ENCODE results near the gene CFAP20.

Gene CFAP20

DNA sequence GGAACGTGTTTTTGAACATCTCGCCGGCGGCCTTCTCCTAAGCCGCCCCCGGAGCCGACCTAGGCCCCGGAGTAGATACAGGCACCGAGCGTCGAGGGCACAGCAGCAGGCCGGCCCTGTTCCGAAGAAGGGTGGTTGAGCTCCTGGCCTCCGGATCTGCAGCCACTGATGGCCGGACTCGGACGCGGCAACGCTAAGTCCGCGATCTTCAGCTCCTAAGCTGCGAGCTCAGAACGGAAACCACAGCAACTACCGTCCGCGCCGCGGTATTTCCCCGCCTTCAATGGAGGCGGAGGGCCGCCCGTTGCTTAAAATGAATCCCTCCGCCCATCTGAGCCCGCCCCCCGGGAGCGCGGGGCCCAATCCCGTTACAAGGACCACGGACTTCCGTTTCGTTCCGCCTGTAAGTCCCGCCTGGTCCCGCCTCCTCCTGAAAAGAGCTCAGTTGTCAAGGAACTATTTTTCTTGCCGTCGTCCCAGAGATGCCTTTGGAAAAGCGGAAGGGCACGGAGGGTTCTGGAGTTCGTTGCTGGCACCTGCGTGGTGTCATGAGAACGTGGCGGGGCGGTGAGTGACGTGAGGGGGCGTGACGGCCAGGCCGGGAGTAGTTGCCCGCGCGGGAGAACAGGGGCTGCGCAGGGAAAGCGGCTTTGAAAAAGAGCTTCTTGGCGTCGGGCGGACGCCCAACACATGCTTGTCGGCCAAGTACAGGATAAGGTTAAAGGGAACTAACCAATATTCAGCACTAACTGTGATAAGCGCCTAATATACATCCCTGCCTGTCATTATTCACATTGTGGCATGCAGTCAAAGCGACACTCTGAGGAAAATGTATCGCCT lies at the start of gene CFAP20:
Gene CFAP20, minus strand, starts transcription at position 285 of the 840 bp plus-strand sequence. Its CDS starts 266 bp downstream, at position 19.
- DNase-seq, result peak; percentile 93

DNA sequence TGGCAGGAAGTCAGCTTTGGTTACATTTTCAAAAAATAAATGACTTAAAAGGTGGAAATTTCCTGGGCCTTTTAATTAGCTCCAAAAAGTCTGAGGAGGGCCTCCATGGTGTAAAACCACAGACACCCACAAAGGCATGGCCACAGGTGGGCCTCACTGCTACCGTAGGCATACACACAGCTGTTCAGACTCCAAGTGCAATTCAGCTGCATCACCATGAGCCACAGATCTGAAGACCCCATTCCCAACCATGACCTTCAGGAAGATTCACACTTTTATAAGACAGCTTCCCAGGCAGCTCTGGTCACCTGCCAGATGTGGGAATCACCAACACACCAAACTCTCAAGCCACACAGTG lies 48.2 kb upstream of the CFAP20 start:
- no peak for DNase-seq

DNA sequence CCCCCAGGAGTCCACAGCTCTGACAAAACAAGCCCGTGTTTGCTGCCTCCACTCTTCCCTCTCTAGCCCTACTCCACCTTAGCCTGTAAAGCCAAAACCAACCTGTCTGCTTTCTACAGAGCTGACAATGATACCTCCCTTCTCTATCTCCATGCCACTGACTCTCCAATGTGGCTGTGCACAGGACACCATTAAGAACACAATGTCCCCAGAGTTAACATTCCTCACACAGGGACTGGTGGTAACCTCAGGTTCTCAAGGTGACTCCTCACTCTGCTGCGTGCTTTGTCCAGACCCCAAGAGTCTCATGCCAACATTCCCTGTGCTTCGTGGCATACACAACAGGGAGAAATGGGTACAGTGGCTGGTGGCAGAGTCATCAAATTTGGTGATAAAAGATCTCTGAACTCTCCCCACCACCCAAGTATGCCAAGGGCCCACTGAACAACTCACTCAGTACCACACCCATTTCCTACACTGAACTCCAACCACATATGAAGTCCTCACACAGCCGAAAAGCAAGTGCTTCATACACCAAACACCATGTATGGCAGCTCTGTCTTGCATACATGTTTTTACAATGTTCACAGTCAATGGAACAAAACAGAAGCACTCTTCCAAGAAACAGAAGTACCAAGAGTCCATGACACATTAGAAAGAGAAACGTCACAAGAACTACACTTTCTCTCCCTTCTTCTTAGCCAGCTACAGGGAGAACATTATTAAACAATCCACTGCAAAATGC lies 47.6 kb upstream of the CFAP20 start:
- DNase-seq, result no peak

- DNase-seq, result no peak
Observed at GRCh38 chr16:58170223-58170622, 41.0 kb upstream of the CFAP20 start.

DNA sequence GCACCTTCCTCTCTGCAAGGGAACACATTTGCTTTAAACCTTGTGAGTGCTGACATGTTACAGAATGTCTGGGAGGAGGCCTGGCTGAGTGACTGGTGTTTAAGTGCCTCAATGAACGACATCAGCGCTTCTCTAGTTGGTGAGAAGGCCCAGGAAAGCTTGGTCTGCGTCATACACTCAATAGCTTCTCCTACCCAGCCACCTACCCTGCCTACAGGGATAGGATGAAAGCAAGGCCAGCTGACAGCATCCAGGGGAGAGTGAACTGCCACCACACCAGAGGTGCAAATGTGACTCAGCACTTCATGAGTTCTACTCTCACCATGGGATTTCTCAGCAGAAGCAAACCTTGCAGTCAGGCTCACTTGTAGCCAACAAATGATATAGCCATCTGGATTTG lies 31.7 kb upstream of the CFAP20 start:
- DNase-seq, result no peak

DNA sequence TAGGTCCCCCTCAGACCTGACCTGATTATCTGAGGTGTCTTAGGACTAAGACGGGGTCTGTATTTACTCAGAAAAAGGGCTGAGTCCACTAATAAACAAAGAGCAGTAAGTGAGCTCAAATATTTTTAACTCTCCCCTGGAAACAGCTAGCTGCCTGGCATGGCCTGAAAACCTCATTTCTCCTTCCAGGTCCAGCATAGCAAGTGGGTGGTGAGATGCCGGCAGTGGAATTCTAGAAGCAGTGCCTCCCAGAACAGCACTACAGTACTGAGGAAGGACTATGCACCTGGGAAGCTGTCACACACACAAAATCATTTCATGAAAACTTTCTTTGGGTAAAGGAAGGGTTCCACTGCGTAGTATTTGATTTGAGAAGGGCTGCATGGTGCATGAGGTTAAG lies 29.5 kb upstream of the CFAP20 start:
- DNase-seq, result no peak

GRCh38 chr16:58157951-58158540 lies 28.9 kb upstream of the CFAP20 start:
- no peak for DNase-seq

DNA sequence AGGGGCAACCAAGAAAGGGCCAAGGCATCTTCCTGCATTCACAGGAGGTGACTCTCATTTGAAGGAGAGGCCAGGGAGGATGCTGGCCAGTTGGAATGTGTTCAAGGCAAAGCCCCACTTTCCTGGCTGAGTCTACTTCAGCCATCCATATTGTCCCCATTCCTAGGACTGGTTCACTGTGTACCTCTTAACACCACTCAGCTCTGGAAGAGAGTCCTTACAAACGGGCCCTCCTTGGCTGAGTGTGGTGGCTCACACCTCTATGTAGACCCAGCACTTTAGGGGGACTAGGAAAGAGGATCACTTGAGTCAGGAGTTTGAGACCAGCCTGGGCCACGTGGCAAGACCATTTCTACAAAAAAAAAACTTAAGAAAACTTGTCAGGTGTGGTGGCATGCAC lies 28.1 kb upstream of the CFAP20 start:
- no peak for DNase-seq

- DNase-seq, result no peak
Observed at GRCh38 chr16:58155839-58156238, 26.7 kb upstream of the CFAP20 start.

GRCh38 chr16:58154345-58154744 lies 25.2 kb upstream of the CFAP20 start:
- DNase-seq, result no peak

GRCh38 chr16:58152246-58152868 lies 23.2 kb upstream of the CFAP20 start:
- DNase-seq, result no peak

- DNase-seq, result no peak
Observed at GRCh38 chr16:58148526-58148925, 19.3 kb upstream of the CFAP20 start.

DNA sequence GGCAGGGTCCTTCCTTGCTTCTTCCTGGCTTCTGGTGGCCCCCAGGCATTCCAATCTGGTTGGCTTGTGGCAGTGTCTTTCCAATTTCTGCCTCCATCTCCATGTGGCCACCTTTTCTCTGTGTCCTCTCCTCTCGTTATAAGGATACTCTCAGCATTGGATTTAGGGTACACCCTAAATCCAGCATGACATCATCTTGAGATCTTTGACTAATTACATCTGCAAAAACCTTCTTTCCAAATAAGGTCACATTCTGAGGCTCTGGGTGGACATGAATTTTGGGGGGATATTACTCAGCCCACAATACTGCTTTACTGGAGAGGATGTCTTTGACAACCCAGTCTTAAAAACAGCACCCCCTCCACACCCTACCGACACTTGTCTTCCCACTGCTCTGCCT lies 18.9 kb upstream of the CFAP20 start:
- no peak for DNase-seq

DNA sequence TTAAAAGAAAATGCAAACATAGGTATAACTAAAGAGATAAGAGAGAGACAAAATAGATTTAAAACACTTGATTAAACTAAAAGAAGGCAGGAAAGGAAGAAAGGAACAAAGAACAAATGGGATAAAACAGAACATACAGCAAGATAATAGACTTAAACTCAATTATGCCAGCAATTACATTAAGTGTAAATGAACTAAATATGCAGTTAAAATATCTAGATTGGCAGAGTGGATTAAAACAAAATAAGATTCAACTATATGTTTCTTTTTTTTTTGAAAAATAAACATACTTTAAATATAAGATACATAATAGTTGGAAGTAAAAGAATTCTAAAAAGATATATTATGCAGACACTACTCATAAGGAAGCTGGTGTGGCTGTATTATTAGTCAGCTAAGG lies 9.7 kb upstream of the CFAP20 start:
- DNase-seq, result no peak

DNA sequence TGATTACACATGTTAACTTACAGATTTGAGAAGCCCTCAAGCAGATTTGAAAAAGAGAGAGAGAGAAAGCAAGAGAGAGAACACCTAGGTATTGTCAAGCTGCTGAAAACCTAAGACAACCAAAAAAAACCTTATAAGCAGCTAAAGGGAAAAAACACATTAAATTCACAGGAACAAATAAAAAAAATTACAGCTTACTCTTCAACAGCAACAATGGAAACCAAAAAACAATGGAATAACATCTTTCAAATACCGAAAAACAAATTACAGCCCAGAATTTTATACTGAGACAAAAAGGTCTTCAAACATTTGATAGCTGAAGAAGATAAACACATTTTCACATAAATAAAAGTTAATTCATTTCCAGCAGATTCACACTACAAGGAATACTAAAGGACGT lies 8.4 kb upstream of the CFAP20 start:
- no peak for DNase-seq

GRCh38 chr16:58128711-58129096 lies 477 bp downstream of the CFAP20 start:
- peak; percentile 50 for DNase-seq

GRCh38 chr16:58128181-58128631 lies 975 bp downstream of the CFAP20 start:
- no peak for DNase-seq

DNA sequence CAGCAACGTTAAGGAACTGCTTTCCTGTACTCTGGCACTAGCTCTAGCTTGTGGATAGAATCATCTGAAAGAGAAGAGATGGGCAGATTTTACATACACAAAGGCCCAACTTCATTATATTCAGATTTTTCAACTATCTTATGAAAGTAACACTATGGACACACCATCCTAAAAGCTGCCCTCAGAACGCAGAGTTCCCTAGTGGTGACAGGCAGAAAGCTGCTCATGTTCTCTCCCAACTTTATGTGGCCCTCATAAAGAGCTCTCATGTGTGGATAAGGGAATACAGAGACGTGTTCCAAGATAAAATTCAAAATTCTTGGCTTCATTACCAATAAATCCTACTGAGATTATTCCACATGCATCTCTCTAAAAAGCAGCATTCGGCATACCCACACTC lies 1.5 kb downstream of the CFAP20 start:
- no peak for DNase-seq

DNA sequence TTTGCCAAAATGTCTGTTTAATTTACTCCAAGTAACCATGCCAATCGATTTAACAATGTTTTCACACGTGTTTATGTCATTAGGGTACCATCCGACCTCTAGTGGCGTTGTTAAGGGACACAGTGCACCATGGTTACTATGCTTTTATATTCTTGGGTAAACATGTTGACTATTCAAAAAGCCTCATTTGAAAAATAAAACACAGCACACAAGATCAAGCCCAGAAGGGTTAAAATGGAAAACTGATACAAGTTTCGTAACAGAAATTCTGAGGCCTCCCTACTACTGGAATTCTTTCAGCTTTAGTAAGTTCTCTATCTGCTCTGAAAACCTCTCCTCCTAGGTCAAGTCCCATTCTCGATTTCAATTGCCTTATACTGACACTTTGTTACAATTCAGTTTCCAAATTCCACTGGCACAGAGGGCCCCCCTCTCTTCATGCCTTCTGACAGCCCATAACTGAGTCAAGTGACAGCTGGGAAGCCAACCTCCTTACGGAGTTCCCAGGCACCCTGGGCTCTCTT lies 2.1 kb downstream of the CFAP20 start:
- no peak for DNase-seq

DNA sequence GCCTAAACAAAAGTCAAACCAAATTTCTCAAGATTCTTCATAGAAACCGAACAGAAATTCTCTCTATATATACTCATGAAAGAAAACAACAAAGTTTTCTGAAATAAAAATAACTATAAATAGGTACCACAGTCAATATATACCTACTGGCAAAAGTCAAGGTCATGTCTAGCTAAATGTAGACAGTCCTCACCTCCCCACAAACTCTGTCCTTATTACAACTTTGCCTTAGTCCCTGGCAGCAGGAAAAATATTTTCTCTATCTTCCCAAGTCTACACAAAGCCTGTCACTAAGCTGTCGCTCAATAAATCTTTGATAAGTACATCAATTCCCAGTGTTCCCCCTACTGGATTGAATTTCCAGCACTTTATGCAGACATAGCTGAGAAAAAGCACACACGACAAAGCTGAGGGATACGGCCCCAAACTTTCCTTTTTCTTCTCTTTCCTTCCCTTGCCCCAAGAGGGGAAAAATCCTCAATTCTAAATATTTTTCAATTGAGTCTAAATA lies 2.7 kb downstream of the CFAP20 start:
- no peak for DNase-seq

- DNase-seq, result no peak
Observed at GRCh38 chr16:58125781-58126335, 3.3 kb downstream of the CFAP20 start.

GRCh38 chr16:58125041-58125440 lies 4.1 kb downstream of the CFAP20 start:
- DNase-seq, result no peak

GRCh38 chr16:58124601-58124915 lies 4.6 kb downstream of the CFAP20 start:
- no peak for DNase-seq

Data from NK-92 treated with Interleukin-12 subunit alpha and Interleukin-12 subunit beta, amount 100 ng/mL, for 24 hours (cell line).